Activated B cell treated with CpG ODN at 0.5 μM for 24 hours (primary cell): ENCODE data around the gene HMCN1. TPM values are rescaled to one million over a fixed set of nuclear protein-coding genes. Genes with fewer than 3 reads are reported as not detected.

Source experiments
- ATAC-seq: fragments of 200-7000 bp; cut with Tn5 transposase; one replicate; pipeline ENCODE4 v1.10.0; 2021; ENCODE audit warnings: low read depth, mild to moderate bottlenecking, moderate library complexity
- CTCF ChIA-PET: fragments of 350-600 bp; sonication (Branson Sonifier 250); formaldehyde crosslinking; loops from one replicate; lab custom pipeline; 2021; ENCODE audit warnings: antibody characterized with exemption; lab: Charles Lee
- POLR2A ChIA-PET: fragments of 350-600 bp; sonication (Branson Sonifier 250); formaldehyde crosslinking; loops from one replicate; lab custom pipeline; 2021; ENCODE audit warnings: antibody characterized with exemption; lab: Charles Lee
- DNase-seq: peaks from one replicate; pipeline ENCODE4 v3.0.0; 2022
- H3K27ac Mint-ChIP-seq: one replicate; pipeline ENCODE4 v1.8.0; 2020; ENCODE audit warnings: mixed read lengths
- H3K27me3 Mint-ChIP-seq: one replicate; pipeline ENCODE4 v1.8.0; 2021; ENCODE audit warnings: mixed read lengths
- H3K36me3 Mint-ChIP-seq: one replicate; pipeline ENCODE4 v1.8.0; 2021; ENCODE audit warnings: low read depth, mixed read lengths
- H3K4me1 Mint-ChIP-seq: one replicate; pipeline ENCODE4 v1.8.0; 2021; ENCODE audit warnings: mixed read lengths
- H3K4me3 Mint-ChIP-seq: one replicate; pipeline ENCODE4 v1.8.0; 2020; ENCODE audit warnings: mild to moderate bottlenecking, mixed read lengths
- H3K9me3 Mint-ChIP-seq: one replicate; pipeline ENCODE4 v1.8.0; 2020; ENCODE audit warnings: mixed read lengths
- CTCF ChIP-seq: fragments of 200-600 bp; IDR thresholded peaks from one replicate; pipeline ENCODE4 v1.8.0; 2022; ENCODE audit warnings: antibody characterized with exemption, mild to moderate bottlenecking
- intact Hi-C: fragments of 100-400 bp; cut with micrococcal nuclease; formaldehyde crosslinking; loops from one replicate; pipeline ENCODE4 v1.15.1; 2024
- total RNA-seq: library from RNA; stranded (reverse); gene quantifications from 2 replicates; pipeline ENCODE4 v1.2.3, GENCODE V29; 2022

The HMCN1 gene
- total RNA-seq, 1 donor from 2014 or later: 0.27 TPM

GRCh38 chr1:185850366-185850765 lies 116.2 kb downstream of the HMCN1 start:
- H3K27ac Mint-ChIP-seq: no peak overlapping the region
- H3K9me3 Mint-ChIP-seq: no peaks in the 10 kb centered on the region
- ATAC-seq (no peak), DNase-seq (no peak)
- TF ChIP-seq CTCF: no peak
- ChIA-PET POLR2A (no interaction called here), CTCF (no interaction called here)
- H3K4me1 Mint-ChIP-seq: no peaks in the 10 kb centered on the region
- peaks cover 3% of the 10 kb centered on the region for H3K27me3 Mint-ChIP-seq
- intact Hi-C loops: no loop called here
- H3K4me3 Mint-ChIP-seq: no peak overlapping the region
- H3K36me3 Mint-ChIP-seq: no peaks in the 10 kb centered on the region

GRCh38 chr1:185853739-185854138 lies 119.5 kb downstream of the HMCN1 start:
- ATAC-seq (no peak), DNase-seq (no peak)
- Mint-ChIP-seq H3K4me1 (no peaks in the 10 kb centered on the region), H3K36me3 (no peaks in the 10 kb centered on the region), H3K27me3 (peaks cover 3% of the 10 kb centered on the region), H3K9me3 (no peaks in the 10 kb centered on the region), H3K27ac (no peak overlapping the region), H3K4me3 (no peak overlapping the region)
- no peak for TF ChIP-seq CTCF
- intact Hi-C loops: no loop called here
- ChIA-PET CTCF (no interaction called here), POLR2A (no interaction called here)

GRCh38 chr1:185856482-185856881 lies 122.3 kb downstream of the HMCN1 start:
- Mint-ChIP-seq H3K27me3 (peaks cover 3% of the 10 kb centered on the region), H3K4me1 (no peaks in the 10 kb centered on the region), H3K36me3 (no peaks in the 10 kb centered on the region), H3K4me3 (no peak overlapping the region), H3K27ac (no peak overlapping the region), H3K9me3 (no peaks in the 10 kb centered on the region)
- DNase-seq (no peak), ATAC-seq (no peak)
- POLR2A ChIA-PET: no interaction called here
- no peak for TF ChIP-seq CTCF
- CTCF ChIA-PET: no interaction called here
- intact Hi-C loops: no loop called here

DNA sequence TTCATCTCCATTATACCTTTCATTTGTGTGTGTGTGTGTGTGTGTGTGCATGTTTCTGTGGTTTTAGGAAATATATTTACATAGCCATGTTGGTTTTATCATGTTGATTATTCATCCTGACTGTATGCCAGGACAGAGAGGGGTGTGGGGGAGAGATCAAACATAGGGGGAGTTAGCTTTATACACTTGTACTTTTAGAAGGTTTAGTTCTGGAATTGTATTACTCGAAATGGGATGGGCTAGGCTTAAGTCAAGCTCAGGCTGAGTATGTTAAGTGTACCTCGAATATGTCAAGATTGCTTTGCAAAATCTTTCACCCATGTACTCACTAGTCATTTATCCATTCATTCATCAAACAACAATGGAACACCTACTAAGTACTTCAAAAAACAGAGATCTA lies 123.3 kb downstream of the HMCN1 start:
- ATAC-seq: no peak
- no peak overlapping the region for H3K4me3 Mint-ChIP-seq
- ChIA-PET POLR2A (no interaction called here), CTCF (no interaction called here)
- intact Hi-C loops: no loop called here
- no peak for DNase-seq
- H3K27ac Mint-ChIP-seq: no peak overlapping the region
- TF ChIP-seq CTCF: no peak
- H3K27me3 Mint-ChIP-seq: peaks cover 2% of the 10 kb centered on the region
- no peaks in the 10 kb centered on the region for H3K36me3 Mint-ChIP-seq
- no peaks in the 10 kb centered on the region for H3K9me3 Mint-ChIP-seq
- no peaks in the 10 kb centered on the region for H3K4me1 Mint-ChIP-seq

DNA sequence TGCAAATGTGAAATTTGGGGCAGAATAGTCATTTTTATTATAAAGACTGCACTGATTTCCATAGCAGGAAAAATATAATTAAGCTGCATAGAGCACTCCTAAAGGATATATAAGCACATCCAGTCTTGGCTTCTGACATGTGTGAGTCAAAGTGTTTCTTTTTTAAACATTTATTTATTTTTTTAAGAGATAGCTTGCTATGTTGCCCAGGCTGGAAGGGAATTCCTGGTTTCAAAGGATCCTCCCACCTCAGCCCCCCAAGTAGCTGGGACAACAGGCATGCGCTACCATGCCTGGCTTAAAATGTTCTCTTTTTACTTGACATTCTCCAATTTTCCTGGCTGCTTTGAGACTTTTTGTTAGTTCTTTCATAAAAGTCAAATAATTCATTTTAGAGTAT lies 126.1 kb downstream of the HMCN1 start:
- no peaks in the 10 kb centered on the region for H3K9me3 Mint-ChIP-seq
- no peak for TF ChIP-seq CTCF
- no peak overlapping the region for H3K27ac Mint-ChIP-seq
- DNase-seq (no peak), ATAC-seq (no peak)
- no peaks in the 10 kb centered on the region for H3K4me1 Mint-ChIP-seq
- intact Hi-C loops: no loop called here
- ChIA-PET POLR2A (no interaction called here), CTCF (no interaction called here)
- no peak overlapping the region for H3K4me3 Mint-ChIP-seq
- no peaks in the 10 kb centered on the region for H3K36me3 Mint-ChIP-seq
- H3K27me3 Mint-ChIP-seq: no peaks in the 10 kb centered on the region
